Heart left ventricle (tissue), 13 donors: ENCODE measurements around the gene GM2A.

ENCODE experiments used
- POLR2A ChIP-seq, 2 donors: fragments of 450-650 bp; IDR thresholded peaks; one replicate each; pipeline ENCODE4 v1.6.1; 2017; ENCODE audit warnings: antibody characterized with exemption in 2 of 2, mild to moderate bottlenecking in 2 of 2, moderate library complexity in 2 of 2
- TF ChIP-seq, protein P1 (sequence below), 12 donors: fragments of 200-600 bp; sonication (generic) in 4 of 12; IDR thresholded peaks; one replicate each; pipeline versions ENCODE4 v1.5.0 to v1.8.0; 2018 to 2022; ENCODE audit warnings: antibody characterized with exemption in 12 of 12, mild to moderate bottlenecking in 5 of 12
- donor health status: ischemic (EF 13 %, LVEDD 7.1; RV severe dilation, severe dysfunction).
- donor health status: DM: no; HTN: yes; CAD: no.
- donor health status: DM: no; HTN: no; CAD: no.
- donor health status: ischemic (EF 25% LVEDD 6.9; RV normal size, moderate dysfunction).
- donor health status: ischemic (EF 25% LVEDD 5.7; RV mildly dilated, moderate dysfunction).
- donor health status: ischemic (EF 35%, LVEDD 5.7; RV mildly dilated, moderate dysfunction).
- donor health status: nonischemic (EF 11% LVEDD 7.7; RV severe dilation, severe dysfunction).
- donor health status: DM: yes; HTN: yes; CAD: no.
- donor health status: PGD.
- donor health status: ischemic (EF 29% LVEDD 5.4; RV normal size, mild dysfunction).
- donor health status: nonischemic (EF 23%, LVEDD 6.1; RV moderate dilation, normal function).

DNA sequence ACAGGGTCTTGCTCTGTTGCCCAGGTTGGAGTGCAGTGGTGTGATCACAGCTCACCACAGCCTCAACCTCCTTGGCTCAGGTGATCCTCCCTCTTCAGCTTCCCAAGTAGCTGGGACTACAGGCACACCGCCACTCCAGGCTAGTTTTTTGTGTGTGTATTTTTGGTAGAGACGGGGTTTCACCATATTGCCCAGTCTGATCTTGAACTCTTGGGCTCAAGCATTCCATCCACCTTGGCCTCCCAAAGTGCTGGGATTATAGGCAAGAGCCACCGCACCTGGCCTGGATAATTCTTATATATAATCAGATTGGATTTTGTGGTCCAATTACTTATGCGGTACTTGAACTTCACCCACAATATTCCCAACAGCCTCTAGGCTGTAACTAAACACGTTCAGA lies 48.9 kb upstream of the GM2A start:
- TF ChIP-seq, protein P1, sequence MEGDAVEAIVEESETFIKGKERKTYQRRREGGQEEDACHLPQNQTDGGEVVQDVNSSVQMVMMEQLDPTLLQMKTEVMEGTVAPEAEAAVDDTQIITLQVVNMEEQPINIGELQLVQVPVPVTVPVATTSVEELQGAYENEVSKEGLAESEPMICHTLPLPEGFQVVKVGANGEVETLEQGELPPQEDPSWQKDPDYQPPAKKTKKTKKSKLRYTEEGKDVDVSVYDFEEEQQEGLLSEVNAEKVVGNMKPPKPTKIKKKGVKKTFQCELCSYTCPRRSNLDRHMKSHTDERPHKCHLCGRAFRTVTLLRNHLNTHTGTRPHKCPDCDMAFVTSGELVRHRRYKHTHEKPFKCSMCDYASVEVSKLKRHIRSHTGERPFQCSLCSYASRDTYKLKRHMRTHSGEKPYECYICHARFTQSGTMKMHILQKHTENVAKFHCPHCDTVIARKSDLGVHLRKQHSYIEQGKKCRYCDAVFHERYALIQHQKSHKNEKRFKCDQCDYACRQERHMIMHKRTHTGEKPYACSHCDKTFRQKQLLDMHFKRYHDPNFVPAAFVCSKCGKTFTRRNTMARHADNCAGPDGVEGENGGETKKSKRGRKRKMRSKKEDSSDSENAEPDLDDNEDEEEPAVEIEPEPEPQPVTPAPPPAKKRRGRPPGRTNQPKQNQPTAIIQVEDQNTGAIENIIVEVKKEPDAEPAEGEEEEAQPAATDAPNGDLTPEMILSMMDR (IDR thresholded peaks at IDR 0.05): no peak
- TF ChIP-seq POLR2A (IDR thresholded peaks at IDR 0.05): no peak
